Stimulated activated effector memory CD8-positive, alpha-beta T cell treated with anti-CD3 and anti-CD28 coated beads, Interleukin-12 subunit alpha, Interleukin-12 subunit beta, amount 100 ng/mL, for 72 hours (primary cell): ENCODE data around the gene IFNA2.
"Not testable (repeated sequence)": the region's sequence is repeated elsewhere in the genome, so short reads cannot be mapped to it uniquely, and the experiment has no call there.

Source experiments
- ATAC-seq: fragments of 150-1000 bp; cut with Tn5 transposase; 2 replicates; pipeline ENCODE4 v1.10.0; 2021
- DNase-seq, 2 donors: peaks; one replicate each; pipeline ENCODE4 v3.0.0; 2021 to 2022; ENCODE audit warnings: low spot score in 2 of 2
- H3K27ac Mint-ChIP-seq: one replicate; pipeline ENCODE4 v1.8.0; 2022; ENCODE audit warnings: mild to moderate bottlenecking, mixed read lengths
- H3K36me3 Mint-ChIP-seq: one replicate; pipeline ENCODE4 v1.8.0; 2022; ENCODE audit warnings: mild to moderate bottlenecking, mixed read lengths
- H3K4me1 Mint-ChIP-seq: one replicate; pipeline ENCODE4 v1.8.0; 2022; ENCODE audit warnings: mixed read lengths
- H3K4me3 Mint-ChIP-seq: one replicate; pipeline ENCODE4 v1.8.0; 2022; ENCODE audit warnings: mild to moderate bottlenecking, mixed read lengths
- H3K9me3 Mint-ChIP-seq: one replicate; pipeline ENCODE4 v1.8.0; 2022; ENCODE audit warnings: mixed read lengths

Gene IFNA2

GRCh38 chr9:21385131-21385670, at the start of gene IFNA2:
TSS of gene IFNA2 (minus strand) at chr9:21385398. CDS start at chr9:21385329, 69 bp downstream.
- Mint-ChIP-seq H3K4me3 (no peak within 1 kb of the TSS), H3K9me3 (no peaks in the 10 kb centered on the region), H3K4me1 (peaks cover 16% of the 10 kb centered on the region), H3K36me3 (no peaks in the 10 kb centered on the region), H3K27ac (no peak within 1 kb of the TSS)
- no peak for ATAC-seq
- no peak for DNase-seq

GRCh38 chr9:21435015-21435383, 49.8 kb upstream of the IFNA2 start:
- not testable (repeated sequence) for H3K4me3 Mint-ChIP-seq, H3K9me3 Mint-ChIP-seq, H3K27ac Mint-ChIP-seq, DNase-seq, ATAC-seq, H3K36me3 Mint-ChIP-seq, H3K4me1 Mint-ChIP-seq

- DNase-seq (peak in 1 of 2 donors; percentile 65), ATAC-seq (no peak)
- Mint-ChIP-seq H3K36me3 (no peaks in the 10 kb centered on the region), H3K27ac (no peak overlapping the region), H3K9me3 (no peaks in the 10 kb centered on the region), H3K4me3 (no peak overlapping the region), H3K4me1 (no peaks in the 10 kb centered on the region)
Measured at GRCh38 chr9:21434202-21435014, 49.2 kb upstream of the IFNA2 start.

GRCh38 chr9:21432672-21433425, 47.7 kb upstream of the IFNA2 start:
- no peak overlapping the region for H3K27ac Mint-ChIP-seq
- H3K4me1 Mint-ChIP-seq = no peaks in the 10 kb centered on the region
- no peak for DNase-seq
- H3K9me3 Mint-ChIP-seq = no peaks in the 10 kb centered on the region
- H3K36me3 Mint-ChIP-seq = no peaks in the 10 kb centered on the region
- ATAC-seq = no peak
- H3K4me3 Mint-ChIP-seq = no peak overlapping the region

GRCh38 chr9:21429191-21429590, 44.0 kb upstream of the IFNA2 start:
- Mint-ChIP-seq H3K36me3 (no peaks in the 10 kb centered on the region), H3K9me3 (no peaks in the 10 kb centered on the region), H3K27ac (no peak overlapping the region), H3K4me1 (no peaks in the 10 kb centered on the region), H3K4me3 (no peak overlapping the region)
- DNase-seq = no peak
- ATAC-seq = no peak

- Mint-ChIP-seq H3K4me1 (no peaks in the 10 kb centered on the region), H3K27ac (no peak overlapping the region), H3K36me3 (no peaks in the 10 kb centered on the region), H3K9me3 (no peaks in the 10 kb centered on the region), H3K4me3 (no peak overlapping the region)
- ATAC-seq (no peak), DNase-seq (no peak)
Measured at GRCh38 chr9:21428235-21428634, 43.0 kb upstream of the IFNA2 start.

GRCh38 chr9:21415493-21416267, 30.5 kb upstream of the IFNA2 start:
- no peak overlapping the region for H3K4me3 Mint-ChIP-seq
- no peak for DNase-seq
- no peak for ATAC-seq
- H3K27ac Mint-ChIP-seq = no peak overlapping the region
- no peaks in the 10 kb centered on the region for H3K36me3 Mint-ChIP-seq
- no peaks in the 10 kb centered on the region for H3K4me1 Mint-ChIP-seq
- no peaks in the 10 kb centered on the region for H3K9me3 Mint-ChIP-seq

- Mint-ChIP-seq H3K9me3 (no peaks in the 10 kb centered on the region), H3K36me3 (no peaks in the 10 kb centered on the region), H3K4me1 (no peaks in the 10 kb centered on the region), H3K4me3 (no peak overlapping the region), H3K27ac (no peak overlapping the region)
- ATAC-seq = no peak
- no peak for DNase-seq
Measured at GRCh38 chr9:21414220-21414940, 29.2 kb upstream of the IFNA2 start.

- no peaks in the 10 kb centered on the region for H3K9me3 Mint-ChIP-seq
- DNase-seq (no peak), ATAC-seq (peak; percentile 66)
- H3K27ac Mint-ChIP-seq = no peak overlapping the region
- H3K4me3 Mint-ChIP-seq = no peak overlapping the region
- no peaks in the 10 kb centered on the region for H3K4me1 Mint-ChIP-seq
- no peaks in the 10 kb centered on the region for H3K36me3 Mint-ChIP-seq
Measured at GRCh38 chr9:21413624-21414023, 28.4 kb upstream of the IFNA2 start.

- no peaks in the 10 kb centered on the region for H3K4me1 Mint-ChIP-seq
- no peaks in the 10 kb centered on the region for H3K36me3 Mint-ChIP-seq
- H3K27ac Mint-ChIP-seq = no peak overlapping the region
- H3K4me3 Mint-ChIP-seq = no peak overlapping the region
- DNase-seq (no peak), ATAC-seq (no peak)
- H3K9me3 Mint-ChIP-seq = no peaks in the 10 kb centered on the region
Measured at GRCh38 chr9:21413151-21413550, 28.0 kb upstream of the IFNA2 start.

- Mint-ChIP-seq H3K4me3 (no peak overlapping the region), H3K4me1 (no peaks in the 10 kb centered on the region), H3K9me3 (no peaks in the 10 kb centered on the region), H3K36me3 (no peaks in the 10 kb centered on the region), H3K27ac (no peak overlapping the region)
- ATAC-seq (no peak), DNase-seq (no peak)
Measured at GRCh38 chr9:21412107-21412506, 26.9 kb upstream of the IFNA2 start.

GRCh38 chr9:21408817-21409216, 23.6 kb upstream of the IFNA2 start, which contains the start of gene IFNA8:
TSS of gene IFNA8 (plus strand) at chr9:21409117. CDS start at chr9:21409177, 60 bp downstream.
- Mint-ChIP-seq H3K27ac (no peak within 1 kb of the TSS), H3K36me3 (no peaks in the 10 kb centered on the region), H3K4me3 (no peak within 1 kb of the TSS), H3K9me3 (no peaks in the 10 kb centered on the region), H3K4me1 (no peaks in the 10 kb centered on the region)
- ATAC-seq (no peak), DNase-seq (no peak)

GRCh38 chr9:21404146-21404545, 18.9 kb upstream of the IFNA2 start:
- no peaks in the 10 kb centered on the region for H3K9me3 Mint-ChIP-seq
- DNase-seq (no peak), ATAC-seq (no peak)
- H3K36me3 Mint-ChIP-seq = no peaks in the 10 kb centered on the region
- no peaks in the 10 kb centered on the region for H3K4me1 Mint-ChIP-seq
- no peak overlapping the region for H3K4me3 Mint-ChIP-seq
- no peak overlapping the region for H3K27ac Mint-ChIP-seq

- no peak overlapping the region for H3K27ac Mint-ChIP-seq
- H3K4me3 Mint-ChIP-seq = peak overlapping the region; percentile 37
- DNase-seq = no peak
- no peaks in the 10 kb centered on the region for H3K36me3 Mint-ChIP-seq
- no peaks in the 10 kb centered on the region for H3K4me1 Mint-ChIP-seq
- no peaks in the 10 kb centered on the region for H3K9me3 Mint-ChIP-seq
- peak; percentile 45 for ATAC-seq
Measured at GRCh38 chr9:21402386-21403251, 17.4 kb upstream of the IFNA2 start.
